Ishikawa (cell line): Measurements from ENCODE around the gene OR4X1.

Experiments used
- CEBPB ChIP-seq: IDR thresholded peaks from 2 replicates; pipeline ENCODE4 v1.6.1; 2012
- CREB1 ChIP-seq: IDR thresholded peaks from 2 replicates; pipeline ENCODE4 v1.6.1; 2012; ENCODE audit warnings: low read depth
- EGR1 ChIP-seq: IDR thresholded peaks from 2 replicates; pipeline ENCODE4 v1.6.1; 2012
- EP300 ChIP-seq: IDR thresholded peaks from 2 replicates; pipeline ENCODE4 v1.6.1; 2012; ENCODE audit warnings: borderline replicate concordance
- NFIC ChIP-seq: IDR thresholded peaks from 2 replicates; pipeline ENCODE4 v1.6.1; 2012
- RAD21 ChIP-seq: IDR thresholded peaks from 2 replicates; pipeline ENCODE4 v1.6.1; 2012; ENCODE audit warnings: low read depth
- USF1 ChIP-seq: IDR thresholded peaks from 2 replicates; pipeline ENCODE4 v1.6.1; 2012
- TF ChIP-seq, protein P1 (sequence below): IDR thresholded peaks from 2 replicates; pipeline ENCODE4 v1.6.1; 2012; ENCODE audit warnings: low read depth, mild to moderate bottlenecking

Gene OR4X1

DNA sequence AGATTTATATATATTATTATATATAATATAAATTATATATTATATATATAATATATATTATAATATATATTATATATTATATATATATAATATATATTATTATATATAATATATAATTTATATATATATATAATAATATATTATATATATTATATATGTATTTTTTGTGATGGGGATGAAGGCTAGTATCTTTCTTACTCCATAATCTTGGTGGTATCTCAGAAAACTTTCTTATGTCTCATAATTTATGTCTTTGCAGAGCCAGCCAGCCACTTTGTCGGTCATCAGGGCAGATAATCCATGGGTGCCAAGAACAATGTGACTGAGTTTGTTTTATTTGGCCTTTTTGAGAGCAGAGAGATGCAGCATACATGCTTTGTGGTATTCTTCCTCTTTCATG, 42.3 kb downstream of the OR4X1 start, which contains the start of gene OR4S1:
OR4S1 (plus strand) TSS at position 301 of the 400 bp plus-strand sequence; CDS start at position 301, 0 bp downstream.
- TF ChIP-seq RAD21: no peak
- no peak for TF ChIP-seq NFIC
- TF ChIP-seq, protein P1, sequence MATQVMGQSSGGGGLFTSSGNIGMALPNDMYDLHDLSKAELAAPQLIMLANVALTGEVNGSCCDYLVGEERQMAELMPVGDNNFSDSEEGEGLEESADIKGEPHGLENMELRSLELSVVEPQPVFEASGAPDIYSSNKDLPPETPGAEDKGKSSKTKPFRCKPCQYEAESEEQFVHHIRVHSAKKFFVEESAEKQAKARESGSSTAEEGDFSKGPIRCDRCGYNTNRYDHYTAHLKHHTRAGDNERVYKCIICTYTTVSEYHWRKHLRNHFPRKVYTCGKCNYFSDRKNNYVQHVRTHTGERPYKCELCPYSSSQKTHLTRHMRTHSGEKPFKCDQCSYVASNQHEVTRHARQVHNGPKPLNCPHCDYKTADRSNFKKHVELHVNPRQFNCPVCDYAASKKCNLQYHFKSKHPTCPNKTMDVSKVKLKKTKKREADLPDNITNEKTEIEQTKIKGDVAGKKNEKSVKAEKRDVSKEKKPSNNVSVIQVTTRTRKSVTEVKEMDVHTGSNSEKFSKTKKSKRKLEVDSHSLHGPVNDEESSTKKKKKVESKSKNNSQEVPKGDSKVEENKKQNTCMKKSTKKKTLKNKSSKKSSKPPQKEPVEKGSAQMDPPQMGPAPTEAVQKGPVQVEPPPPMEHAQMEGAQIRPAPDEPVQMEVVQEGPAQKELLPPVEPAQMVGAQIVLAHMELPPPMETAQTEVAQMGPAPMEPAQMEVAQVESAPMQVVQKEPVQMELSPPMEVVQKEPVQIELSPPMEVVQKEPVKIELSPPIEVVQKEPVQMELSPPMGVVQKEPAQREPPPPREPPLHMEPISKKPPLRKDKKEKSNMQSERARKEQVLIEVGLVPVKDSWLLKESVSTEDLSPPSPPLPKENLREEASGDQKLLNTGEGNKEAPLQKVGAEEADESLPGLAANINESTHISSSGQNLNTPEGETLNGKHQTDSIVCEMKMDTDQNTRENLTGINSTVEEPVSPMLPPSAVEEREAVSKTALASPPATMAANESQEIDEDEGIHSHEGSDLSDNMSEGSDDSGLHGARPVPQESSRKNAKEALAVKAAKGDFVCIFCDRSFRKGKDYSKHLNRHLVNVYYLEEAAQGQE: no peak
- TF ChIP-seq EGR1: no peak
- TF ChIP-seq CREB1: no peak
- TF ChIP-seq CEBPB: no peak
- TF ChIP-seq USF1: no peak

DNA sequence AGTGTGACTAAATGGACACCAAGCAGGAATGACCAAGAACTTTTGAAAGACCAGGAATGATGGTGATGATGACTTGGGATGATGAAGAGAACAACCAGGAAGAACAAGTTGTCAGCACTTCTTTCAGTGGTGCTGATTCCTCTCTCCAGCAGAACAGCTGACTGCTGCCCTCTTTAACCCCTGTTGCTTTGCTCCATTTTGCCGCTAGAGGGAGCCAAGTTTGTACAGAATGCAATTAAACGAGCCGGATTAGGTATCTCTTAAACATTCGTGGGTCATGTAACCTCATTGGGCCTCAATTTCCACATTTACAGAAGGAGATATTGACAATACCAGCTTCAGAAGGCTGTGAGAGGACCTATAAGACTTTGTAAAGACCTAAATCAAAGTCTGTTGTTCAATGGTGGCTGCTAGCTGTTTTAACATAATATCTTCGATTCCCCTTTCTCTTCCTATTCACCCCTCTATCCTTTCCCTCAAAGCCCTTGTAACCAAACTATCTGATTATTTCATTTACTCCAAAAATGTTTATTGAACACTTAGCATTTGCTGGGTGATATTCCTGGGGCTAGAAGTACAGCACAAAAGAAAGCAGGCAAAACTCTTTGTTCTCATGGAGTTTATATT, 44.2 kb downstream of the OR4X1 start:
- TF ChIP-seq EP300 (no peak), RAD21 (peak; percentile 89)
